NCI-H345 (cell line): ENCODE results near the gene DPH7.
"Not testable (repeated sequence)": the region's sequence is repeated elsewhere in the genome, so short reads cannot be mapped to it uniquely, and the experiment has no call there.

Experiments used
- DNase-seq: peaks from one replicate; lab custom pipeline; 2025; lab: John Stamatoyannopoulos, UW

The DPH7 gene

GRCh38 chr9:137606005-137606621 is 27.4 kb upstream of the DPH7 start:
- DNase-seq, result peak; percentile 64

- peak; percentile 88 for DNase-seq
Measured at GRCh38 chr9:137605121-137606004, 26.6 kb upstream of the DPH7 start, which contains the start of gene ARRDC1. ARRDC1 (plus strand) TSS chr9:137605686; CDS start chr9:137605718, 32 bp downstream.

- peak; percentile 54 for DNase-seq
Measured at GRCh38 chr9:137604345-137605086, 25.8 kb upstream of the DPH7 start.

- no peak for DNase-seq
Measured at GRCh38 chr9:137603879-137604278, 25.2 kb upstream of the DPH7 start.

- peak; percentile 20 for DNase-seq
Measured at GRCh38 chr9:137602661-137603060, 23.9 kb upstream of the DPH7 start.

- DNase-seq, result no peak
Measured at GRCh38 chr9:137598943-137599342, 20.2 kb upstream of the DPH7 start.

- not testable (repeated sequence) for DNase-seq
Measured at GRCh38 chr9:137596577-137596976, 17.9 kb upstream of the DPH7 start.

- no peak for DNase-seq
Measured at GRCh38 chr9:137593176-137593575, 14.5 kb upstream of the DPH7 start.

GRCh38 chr9:137592767-137593166 is 14.0 kb upstream of the DPH7 start:
- DNase-seq, result peak; percentile 16

GRCh38 chr9:137590469-137591383 is 12.0 kb upstream of the DPH7 start, which contains the start of gene ZMYND19:
ZMYND19 (minus strand) TSS chr9:137590512; CDS start chr9:137590263, 249 bp downstream.
- DNase-seq, result peak; percentile 93

- no peak for DNase-seq
Measured at GRCh38 chr9:137590123-137590468, 11.4 kb upstream of the DPH7 start.

GRCh38 chr9:137589441-137590122 is 10.9 kb upstream of the DPH7 start:
- no peak for DNase-seq

- no peak for DNase-seq
Measured at GRCh38 chr9:137588891-137589290, 10.2 kb upstream of the DPH7 start.

- DNase-seq, result no peak
Measured at GRCh38 chr9:137588311-137588710, 9.6 kb upstream of the DPH7 start.

- DNase-seq, result no peak
Measured at GRCh38 chr9:137586854-137587253, 8.1 kb upstream of the DPH7 start.

- no peak for DNase-seq
Measured at GRCh38 chr9:137583957-137584356, 5.2 kb upstream of the DPH7 start.

- no peak for DNase-seq
Measured at GRCh38 chr9:137583347-137583746, 4.6 kb upstream of the DPH7 start.

GRCh38 chr9:137582286-137582860 is 3.6 kb upstream of the DPH7 start:
- DNase-seq, result no peak

GRCh38 chr9:137581361-137582285 is 2.9 kb upstream of the DPH7 start:
- no peak for DNase-seq
